GM23338 (cell line): ENCODE measurements around the gene COL8A2. TPM values are rescaled to one million over a fixed set of nuclear protein-coding genes. Genes with fewer than 3 reads are reported as not detected.

Experiments used
- ATAC-seq: fragments of 200-7000 bp; cut with Tn5 transposase; 3 replicates; pipeline ENCODE4 v1.9.1; 2020
- DNase-seq: peaks from one replicate; pipeline ENCODE4 v3.0.0-alpha.2; 2015; ENCODE audit warnings: low spot score
- H2AFZ ChIP-seq: fragments of 200-600 bp; sonication (generic); 2 replicates; pipeline ENCODE4 v1.8.0; 2016; ENCODE audit warnings: antibody characterized with exemption, mild to moderate bottlenecking, moderate library complexity
- H3F3A ChIP-seq: fragments of 200-600 bp; sonication (generic); replicated peaks from 2 replicates; pipeline ENCODE4 v1.8.0; 2017; ENCODE audit warnings: antibody characterized with exemption, mixed run types, low read depth
- H3K27ac ChIP-seq: fragments of 200-600 bp; sonication (generic); 2 replicates; pipeline ENCODE4 v1.6.1; 2016; ENCODE audit warnings: low read depth
- H3K27me3 ChIP-seq: fragments of 200-600 bp; sonication (generic); 2 replicates; pipeline ENCODE4 v1.8.0; 2016; ENCODE audit warnings: mild to moderate bottlenecking, mixed run types, moderate library complexity; ENCODE audit not compliant: insufficient read depth
- H3K36me3 ChIP-seq: fragments of 200-600 bp; sonication (generic); 2 replicates; pipeline ENCODE4 v1.8.0; 2016; ENCODE audit warnings: mild to moderate bottlenecking; ENCODE audit not compliant: insufficient read depth
- H3K4me1 ChIP-seq: fragments of 200-600 bp; sonication (generic); 2 replicates; pipeline ENCODE4 v1.8.0; 2016; ENCODE audit warnings: mild to moderate bottlenecking, moderate library complexity; ENCODE audit not compliant: insufficient read depth
- H3K4me2 ChIP-seq: fragments of 200-600 bp; sonication (generic); 2 replicates; pipeline ENCODE4 v1.7.1; 2017; ENCODE audit warnings: mixed run types
- H3K4me3 ChIP-seq: fragments of 200-600 bp; sonication (generic); 2 replicates; pipeline ENCODE4 v1.6.1; 2016; ENCODE audit warnings: mixed run types
- H3K79me2 ChIP-seq: fragments of 200-600 bp; sonication (generic); replicated peaks from 2 replicates; pipeline ENCODE4 v1.8.0; 2017; ENCODE audit warnings: mild to moderate bottlenecking; ENCODE audit not compliant: insufficient read depth
- H3K9me2 ChIP-seq: fragments of 200-600 bp; sonication (generic); 2 replicates; pipeline ENCODE4 v1.8.0; 2017; ENCODE audit not compliant: insufficient read depth
- H4K20me1 ChIP-seq: fragments of 200-600 bp; sonication (generic); replicated peaks from 2 replicates; pipeline ENCODE4 v1.8.0; 2017; ENCODE audit warnings: mild to moderate bottlenecking; ENCODE audit not compliant: insufficient read depth
- H3K27ac Mint-ChIP-seq: 2 replicates; pipeline ENCODE4 v1.8.0; 2020; ENCODE audit warnings: inconsistent platforms, mild to moderate bottlenecking, moderate library complexity, mixed read lengths
- H3K27me3 Mint-ChIP-seq: 3 replicates; pipeline ENCODE4 v1.8.0; 2022; ENCODE audit warnings: low read depth, mild to moderate bottlenecking, moderate library complexity, mixed read lengths, inconsistent platforms; ENCODE audit not compliant: insufficient read depth, poor library complexity
- H3K36me3 Mint-ChIP-seq: 3 replicates; pipeline ENCODE4 v1.8.0; 2021; ENCODE audit warnings: low read depth, mild to moderate bottlenecking, inconsistent platforms, moderate library complexity, mixed read lengths
- H3K4me1 Mint-ChIP-seq: 3 replicates; pipeline ENCODE4 v1.8.0; 2020; ENCODE audit warnings: mild to moderate bottlenecking, inconsistent platforms, mixed read lengths
- H3K4me3 Mint-ChIP-seq: 3 replicates; pipeline ENCODE4 v1.8.0; 2021; ENCODE audit warnings: moderate library complexity, mild to moderate bottlenecking, inconsistent platforms, mixed read lengths
- H3K9me3 Mint-ChIP-seq: 3 replicates; pipeline ENCODE4 v1.8.0; 2020; ENCODE audit warnings: moderate library complexity, mild to moderate bottlenecking, inconsistent platforms, mixed read lengths
- CREB1 ChIP-seq: fragments of 250-450 bp; sonication (Bioruptor Pico); IDR thresholded peaks from 2 replicates; pipeline ENCODE4 v1.5.0; 2020; ENCODE audit warnings: low read depth, mild to moderate bottlenecking, moderate library complexity
- CTCF ChIP-seq, 2 experiments: fragments of 200-600 bp in 1 of 2; sonication (generic) in 1 of 2; conservative IDR thresholded peaks; 2 replicates each; pipeline versions ENCODE4 v1.5.1 to v1.6.1; 2016 to 2017; ENCODE audit warnings: antibody characterized with exemption in 2 of 2, low read depth in 2 of 2, mild to moderate bottlenecking in 2 of 2, moderate library complexity in 1 of 2
- ETS1 ChIP-seq: IDR thresholded peaks from 2 replicates; pipeline ENCODE4 v1.6.1; 2016; ENCODE audit warnings: antibody characterized with exemption
- EZH2 ChIP-seq: fragments of 200-600 bp; sonication (generic); IDR thresholded peaks from one replicate; pipeline ENCODE4 v1.8.0; 2017; ENCODE audit warnings: antibody characterized with exemption, mild to moderate bottlenecking, low read depth; ENCODE audit not compliant: unreplicated experiment
- EZH2phosphoT487 ChIP-seq: fragments of 200-600 bp; sonication (generic); IDR thresholded peaks from one replicate; pipeline ENCODE4 v1.8.1; 2018; ENCODE audit warnings: antibody characterized with exemption; ENCODE audit not compliant: unreplicated experiment
- JUNB ChIP-seq: IDR thresholded peaks from one replicate; pipeline ENCODE4 v1.6.1; 2016; ENCODE audit warnings: antibody characterized with exemption; ENCODE audit not compliant: unreplicated experiment
- NANOG ChIP-seq: IDR thresholded peaks from 2 replicates; pipeline ENCODE4 v1.6.1; 2016; ENCODE audit warnings: antibody characterized with exemption, borderline replicate concordance
- POLR2AphosphoS5 ChIP-seq: IDR thresholded peaks from 2 replicates; pipeline ENCODE4 v1.6.1; 2016; ENCODE audit warnings: antibody characterized with exemption, low read depth
- REST ChIP-seq: IDR thresholded peaks from one replicate; pipeline ENCODE4 v1.6.1; 2018; ENCODE audit warnings: antibody characterized with exemption; ENCODE audit not compliant: unreplicated experiment
- STAT1 ChIP-seq: IDR thresholded peaks from one replicate; pipeline ENCODE4 v1.6.1; 2016; ENCODE audit warnings: antibody characterized with exemption; ENCODE audit not compliant: unreplicated experiment
- ZNF114 ChIP-seq: fragments of 250-450 bp; sonication (Bioruptor Pico); IDR thresholded peaks from 2 replicates; pipeline ENCODE4 v1.5.0; 2020; ENCODE audit warnings: mild to moderate bottlenecking, moderate library complexity
- ZNF331 ChIP-seq: fragments of 250-450 bp; sonication (Bioruptor Pico); IDR thresholded peaks from 2 replicates; pipeline ENCODE4 v1.5.0; 2020; ENCODE audit warnings: low read depth, mild to moderate bottlenecking, moderate library complexity
- ZNF462 ChIP-seq: fragments of 250-450 bp; sonication (Bioruptor Pico); IDR thresholded peaks from 2 replicates; pipeline ENCODE4 v1.5.0; 2020; ENCODE audit warnings: mild to moderate bottlenecking, moderate library complexity
- polyA plus RNA-seq: library from polyadenylated mRNA; unstranded; fragments of >200 nt; fragmentation: Nextera tagmentation; extraction: Ambion mirVana; gene quantifications from 2 replicates; pipeline ENCODE4 v1.2.1, GENCODE V29; 2016
- total RNA-seq: library from RNA; depleted of rRNA; stranded (reverse); fragments of >200 nt; shearing (Covaris generic); gene quantifications from 2 replicates; pipeline ENCODE4 v1.2.3, GENCODE V29; 2014

The COL8A2 gene
- total and polyA plus RNA-seq, 2 experiments from 2014 or later: 0.95 to 4.9 TPM

- no peak overlapping the region for H3K4me2 ChIP-seq
- no peak overlapping the region for H3K4me3 ChIP-seq
- no peaks in the 10 kb centered on the region for H3K9me2 ChIP-seq
- ATAC-seq (no peak), DNase-seq (no peak)
- Mint-ChIP-seq H3K4me1 (peaks cover 16% of the 10 kb centered on the region), H3K36me3 (peaks cover 31% of the 10 kb centered on the region), H3K4me3 (no peak overlapping the region), H3K27me3 (no peaks in the 10 kb centered on the region), H3K9me3 (no peaks in the 10 kb centered on the region), H3K27ac (no peak overlapping the region)
- H3K79me2 ChIP-seq: no peaks in the 10 kb centered on the region; the same call in 1 of the 2 replicates
- no peak for TF ChIP-seq STAT1
- TF ChIP-seq CTCF (conservative IDR thresholded peaks at IDR 0.05; ENCODE audit: low read depth in 2 of 2): no peak
- no peak for TF ChIP-seq CREB1 (CRISPR knock-in tag)
- TF ChIP-seq NANOG: no peak
- TF ChIP-seq EZH2: no peak
- no peak for TF ChIP-seq POLR2AphosphoS5
- TF ChIP-seq REST: no peak
- TF ChIP-seq EZH2phosphoT487: no peak
- TF ChIP-seq ZNF331 (CRISPR knock-in tag): no peak
- no peak for TF ChIP-seq ETS1
- TF ChIP-seq ZNF462 (CRISPR knock-in tag): no peak
- TF ChIP-seq JUNB: no peak
- no peak for TF ChIP-seq ZNF114 (CRISPR knock-in tag)
- H3K27ac ChIP-seq: no peak overlapping the region
- H3K36me3 ChIP-seq: no peaks in the 10 kb centered on the region; the same call in 1 of the 2 replicates
- H4K20me1 ChIP-seq: peaks cover 9% of the 10 kb centered on the region
- H3F3A ChIP-seq: 0 out of 2 replicates have a peak, but pooled peaks cover 2% of the 10 kb centered on the region
- H3K27me3 ChIP-seq: 0 out of 2 replicates have a peak, but pooled peaks cover 4% of the 10 kb centered on the region
- H2AFZ ChIP-seq: no peak overlapping the region
- peaks cover 10% of the 10 kb centered on the region for H3K4me1 ChIP-seq
These were observed 45.8 kb upstream of the COL8A2 start for GRCh38 chr1:36170643-36171412.
